Calu3 (cell line): ENCODE results near the gene PDE1A. TPM values are rescaled to one million over a fixed set of nuclear protein-coding genes. Genes with fewer than 3 reads are reported as not detected.

Experiments
- BruUV-seq: library from RNA; stranded (reverse); fragments of 400-500 nt; replicated peaks from 2 replicates; lab custom pipeline; 2021; lab: Mats Ljungman, UMichigan
- CTCF ChIA-PET: fragments of 300-600 bp; sonication (Branson Sonifier 250); formaldehyde crosslinking; loops from one replicate; lab custom pipeline; 2022; ENCODE audit warnings: antibody characterized with exemption; lab: Charles Lee
- DNase-seq: peaks from one replicate; pipeline ENCODE4 v3.0.0; 2022
- H3K27ac Mint-ChIP-seq: one replicate; pipeline ENCODE4 v1.8.0; 2022; ENCODE audit warnings: mixed read lengths; ENCODE audit not compliant: unreplicated experiment
- H3K27me3 Mint-ChIP-seq: one replicate; pipeline ENCODE4 v1.8.0; 2022; ENCODE audit warnings: mixed read lengths; ENCODE audit not compliant: unreplicated experiment
- H3K36me3 Mint-ChIP-seq: one replicate; pipeline ENCODE4 v1.8.0; 2022; ENCODE audit warnings: mild to moderate bottlenecking, moderate library complexity, mixed read lengths; ENCODE audit not compliant: insufficient read depth, unreplicated experiment
- H3K4me1 Mint-ChIP-seq: one replicate; pipeline ENCODE4 v1.8.0; 2022; ENCODE audit warnings: mild to moderate bottlenecking, low read depth, mixed read lengths; ENCODE audit not compliant: unreplicated experiment
- H3K4me3 Mint-ChIP-seq: one replicate; pipeline ENCODE4 v1.8.0; 2022; ENCODE audit warnings: mild to moderate bottlenecking, low read depth, moderate library complexity, mixed read lengths; ENCODE audit not compliant: unreplicated experiment
- H3K9me3 Mint-ChIP-seq: one replicate; pipeline ENCODE4 v1.8.0; 2022; ENCODE audit warnings: low read depth, mixed read lengths; ENCODE audit not compliant: unreplicated experiment
- CTCF ChIP-seq: fragments of 200-600 bp; IDR thresholded peaks from one replicate; pipeline ENCODE4 v1.8.0; 2022; ENCODE audit warnings: antibody characterized with exemption; ENCODE audit not compliant: unreplicated experiment
- intact Hi-C: fragments of 100-400 bp; cut with micrococcal nuclease; formaldehyde crosslinking; loops from one replicate; pipeline ENCODE4 v1.10.0; 2022; ENCODE audit not compliant: unreplicated experiment
- total RNA-seq: library from RNA; stranded (reverse); gene quantifications from 2 replicates; pipeline ENCODE4 v1.2.3, GENCODE V29; 2022

The PDE1A gene
- total RNA-seq, 1 experiment from 2014 or later, result 0.26 TPM

- Mint-ChIP-seq H3K27ac (no peak overlapping the region), H3K4me3 (no peak overlapping the region), H3K36me3 (no peaks in the 10 kb centered on the region), H3K9me3 (no peaks in the 10 kb centered on the region), H3K4me1 (no peaks in the 10 kb centered on the region), H3K27me3 (no peaks in the 10 kb centered on the region)
- intact Hi-C loops, result no loop called here
- CTCF ChIA-PET, result no interaction called here
- BruUV-seq, result no TSS peak
- no peak for DNase-seq
- no peak for TF ChIP-seq CTCF
Measured at GRCh38 chr2:182117196-182117595, 309.6 kb downstream of the PDE1A start.

GRCh38 chr2:182116774-182117173 lies 310.1 kb downstream of the PDE1A start:
- no TSS peak for BruUV-seq

GRCh38 chr2:182115258-182115657 lies 311.6 kb downstream of the PDE1A start:
- Mint-ChIP-seq H3K27ac (no peak overlapping the region), H3K4me3 (no peak overlapping the region), H3K27me3 (no peaks in the 10 kb centered on the region), H3K4me1 (no peaks in the 10 kb centered on the region), H3K9me3 (no peaks in the 10 kb centered on the region), H3K36me3 (no peaks in the 10 kb centered on the region)
- no peak for DNase-seq
- no TSS peak for BruUV-seq
- intact Hi-C loops, result no loop called here
- no peak for TF ChIP-seq CTCF
- CTCF ChIA-PET, result no interaction called here

More at GRCh38 chr2:182116774-182117173, 310.1 kb downstream of the PDE1A start:
- intact Hi-C loops, result no loop called here
- Mint-ChIP-seq H3K4me1 (no peaks in the 10 kb centered on the region), H3K9me3 (no peaks in the 10 kb centered on the region), H3K27ac (no peak overlapping the region), H3K36me3 (no peaks in the 10 kb centered on the region), H3K27me3 (no peaks in the 10 kb centered on the region), H3K4me3 (no peak overlapping the region)
- CTCF ChIA-PET, result no interaction called here
- DNase-seq, result no peak
- no peak for TF ChIP-seq CTCF

GRCh38 chr2:182113334-182113733 lies 313.5 kb downstream of the PDE1A start:
- Mint-ChIP-seq H3K4me3 (no peak overlapping the region), H3K9me3 (no peaks in the 10 kb centered on the region), H3K27me3 (no peaks in the 10 kb centered on the region), H3K4me1 (no peaks in the 10 kb centered on the region), H3K36me3 (no peaks in the 10 kb centered on the region), H3K27ac (no peak overlapping the region)
- no TSS peak for BruUV-seq
- intact Hi-C loops, result no loop called here
- CTCF ChIA-PET, result no interaction called here
- TF ChIP-seq CTCF, result no peak
- DNase-seq, result no peak
